ENCODE measurements around the gene CNGB1.

- TF ChIP-seq EP300 (conservative IDR thresholded peaks at IDR 0.05; ENCODE audit: poor library complexity, severe bottlenecking) (no peak), EZH2 (IDR thresholded peaks at IDR 0.05; ENCODE audit: borderline replicate concordance, insufficient read depth, low read length, poor library complexity, severe bottlenecking) (no peak), POLR2AphosphoS5 (IDR thresholded peaks at IDR 0.05) (no peak), MXI1 (conservative IDR thresholded peaks at IDR 0.05; ENCODE audit: poor library complexity, severe bottlenecking) (no peak), REST (IDR thresholded peaks at IDR 0.05; ENCODE audit: borderline replicate concordance) (no peak), TAF1 (IDR thresholded peaks at IDR 0.05; ENCODE audit: low read depth) (no peak), RAD21 (conservative IDR thresholded peaks at IDR 0.05) (no peak), SMC3 (conservative IDR thresholded peaks at IDR 0.05; ENCODE audit: poor library complexity) (no peak)
- TF ChIP-seq, protein P1, sequence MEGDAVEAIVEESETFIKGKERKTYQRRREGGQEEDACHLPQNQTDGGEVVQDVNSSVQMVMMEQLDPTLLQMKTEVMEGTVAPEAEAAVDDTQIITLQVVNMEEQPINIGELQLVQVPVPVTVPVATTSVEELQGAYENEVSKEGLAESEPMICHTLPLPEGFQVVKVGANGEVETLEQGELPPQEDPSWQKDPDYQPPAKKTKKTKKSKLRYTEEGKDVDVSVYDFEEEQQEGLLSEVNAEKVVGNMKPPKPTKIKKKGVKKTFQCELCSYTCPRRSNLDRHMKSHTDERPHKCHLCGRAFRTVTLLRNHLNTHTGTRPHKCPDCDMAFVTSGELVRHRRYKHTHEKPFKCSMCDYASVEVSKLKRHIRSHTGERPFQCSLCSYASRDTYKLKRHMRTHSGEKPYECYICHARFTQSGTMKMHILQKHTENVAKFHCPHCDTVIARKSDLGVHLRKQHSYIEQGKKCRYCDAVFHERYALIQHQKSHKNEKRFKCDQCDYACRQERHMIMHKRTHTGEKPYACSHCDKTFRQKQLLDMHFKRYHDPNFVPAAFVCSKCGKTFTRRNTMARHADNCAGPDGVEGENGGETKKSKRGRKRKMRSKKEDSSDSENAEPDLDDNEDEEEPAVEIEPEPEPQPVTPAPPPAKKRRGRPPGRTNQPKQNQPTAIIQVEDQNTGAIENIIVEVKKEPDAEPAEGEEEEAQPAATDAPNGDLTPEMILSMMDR (IDR thresholded peaks at IDR 0.05; ENCODE audit: poor library complexity, severe bottlenecking): no peak
Observed at GRCh38 chr16:57935904-57936303, 35.0 kb downstream of the CNGB1 start.

Data from neural cell (in vitro differentiated cells).